Thyroid gland (tissue), 4 donors: ENCODE results near the gene GOLPH3. TPM values are rescaled to one million over a fixed set of nuclear protein-coding genes. Genes with fewer than 3 reads are reported as not detected.
"Not testable (repeated sequence)": the region's sequence is repeated elsewhere in the genome, so short reads cannot be mapped to it uniquely, and the experiment has no call there.

ENCODE experiments used
- DNase-seq, 2 donors: peaks; one replicate each; pipeline ENCODE4 v3.0.0-alpha.2; 2019
- H3K27ac ChIP-seq, 3 donors: fragments of 200-600 bp; sonication (generic); 1 replicate in 2 of 3; 2 replicates in 1 of 3; pipeline ENCODE4 v1.5.1; 2016 to 2019; ENCODE audit warnings: mild to moderate bottlenecking in 1 of 3, moderate library complexity in 1 of 3
- H3K27me3 ChIP-seq: fragments of 200-600 bp; sonication (generic); one replicate; pipeline ENCODE4 v1.5.1; 2019
- H3K36me3 ChIP-seq, 2 donors: fragments of 200-600 bp; sonication (generic); one replicate each; pipeline ENCODE4 v1.5.1; 2016 to 2019
- H3K4me1 ChIP-seq, 2 donors: fragments of 200-600 bp; sonication (generic); one replicate each; pipeline ENCODE4 v1.5.1; 2017 to 2019
- H3K4me3 ChIP-seq, 3 donors: fragments of 200-600 bp; sonication (generic); replicated peaks in 1 of 3; 1 replicate in 2 of 3; 2 replicates in 1 of 3; pipeline ENCODE4 v1.5.1; 2016; ENCODE audit warnings: mild to moderate bottlenecking in 1 of 3
- H3K9me3 ChIP-seq: fragments of 200-600 bp; sonication (generic); one replicate; pipeline ENCODE4 v1.5.1; 2017
- POLR2A ChIP-seq, 2 donors: fragments of 450-650 bp; IDR thresholded peaks; one replicate each; pipeline ENCODE4 v1.6.1; 2017; ENCODE audit warnings: antibody characterized with exemption in 2 of 2, mild to moderate bottlenecking in 2 of 2, moderate library complexity in 1 of 2
- WGBS, 2 donors: methylation state at CpG; one replicate each; pipeline ENCODE4 v1.1.5; 2017; 5-methylcytosine and 5-hydroxymethylcytosine counted together
- intact Hi-C: fragments of 100-400 bp; cut with DNase I; formaldehyde crosslinking; loops from one replicate; pipeline ENCODE4 v1.15.1; 2023
- total RNA-seq, 4 donors: library from RNA; depleted of rRNA; stranded (reverse); fragments of >200 nt; gene quantifications; one replicate each; pipeline ENCODE4 v1.2.3, GENCODE V29; 2016
- TF ChIP-seq, protein P1 (sequence below), 6 experiments: fragments of 200-600 bp in 3 of 6; fragments of 450-650 bp in 3 of 6; sonication (generic) in 3 of 6; IDR thresholded peaks; one replicate each; pipeline ENCODE4 v1.5.1; 2016 to 2019; ENCODE audit warnings: antibody characterized with exemption in 6 of 6, mild to moderate bottlenecking in 2 of 6, inconsistent platforms in 1 of 6, moderate library complexity in 1 of 6

GOLPH3 gene
- total RNA-seq, result 100 to 1,000 TPM; 105 to 138 (median 125) TPM

DNA sequence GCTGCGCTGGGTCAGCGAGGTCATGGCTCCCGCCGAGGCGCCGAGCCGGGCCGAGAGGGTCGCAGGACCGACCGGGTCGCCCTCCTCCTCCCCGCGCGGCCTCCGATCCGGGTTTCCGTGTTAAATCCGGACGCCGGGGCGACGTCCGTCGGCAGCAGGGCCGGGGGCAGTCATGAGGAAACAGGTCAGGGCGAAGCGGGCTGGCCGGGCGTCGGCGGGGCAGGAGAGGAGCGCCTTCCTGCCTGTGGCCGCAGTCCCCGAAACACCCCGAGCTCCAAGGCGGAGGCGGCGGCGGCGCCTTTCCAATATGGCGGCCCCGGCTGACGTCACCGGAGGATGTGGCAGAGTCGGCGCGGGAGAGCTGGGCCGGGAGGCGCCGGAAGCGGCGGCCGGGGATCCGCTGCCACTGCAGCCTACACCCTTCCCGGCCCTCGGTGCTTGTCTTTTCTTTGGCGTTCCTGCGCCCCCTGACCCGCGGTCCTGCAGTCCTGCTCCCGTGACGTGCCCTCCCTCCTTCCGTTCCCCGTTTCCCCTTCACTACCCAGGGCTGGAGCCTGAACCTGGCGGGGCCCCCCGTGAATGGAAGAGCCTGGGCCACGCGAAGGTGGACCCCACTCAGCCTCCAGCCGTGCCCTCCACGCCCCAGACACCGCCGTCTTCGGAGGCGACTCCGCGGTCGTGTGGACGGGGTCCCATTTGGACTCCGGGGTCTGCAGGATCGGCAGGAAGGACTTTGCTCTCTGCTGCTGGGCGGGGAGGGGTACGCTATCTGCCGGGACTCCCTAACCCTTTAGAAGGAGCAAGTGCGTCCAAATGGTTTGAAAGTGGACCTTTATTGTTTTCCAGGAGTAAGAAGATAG, at the start of gene GOLPH3:
Gene GOLPH3 (minus strand): TSS at position 309 of the 860 bp plus-strand sequence. CDS start 285 bp downstream, at position 24.
- TF ChIP-seq, protein P1, sequence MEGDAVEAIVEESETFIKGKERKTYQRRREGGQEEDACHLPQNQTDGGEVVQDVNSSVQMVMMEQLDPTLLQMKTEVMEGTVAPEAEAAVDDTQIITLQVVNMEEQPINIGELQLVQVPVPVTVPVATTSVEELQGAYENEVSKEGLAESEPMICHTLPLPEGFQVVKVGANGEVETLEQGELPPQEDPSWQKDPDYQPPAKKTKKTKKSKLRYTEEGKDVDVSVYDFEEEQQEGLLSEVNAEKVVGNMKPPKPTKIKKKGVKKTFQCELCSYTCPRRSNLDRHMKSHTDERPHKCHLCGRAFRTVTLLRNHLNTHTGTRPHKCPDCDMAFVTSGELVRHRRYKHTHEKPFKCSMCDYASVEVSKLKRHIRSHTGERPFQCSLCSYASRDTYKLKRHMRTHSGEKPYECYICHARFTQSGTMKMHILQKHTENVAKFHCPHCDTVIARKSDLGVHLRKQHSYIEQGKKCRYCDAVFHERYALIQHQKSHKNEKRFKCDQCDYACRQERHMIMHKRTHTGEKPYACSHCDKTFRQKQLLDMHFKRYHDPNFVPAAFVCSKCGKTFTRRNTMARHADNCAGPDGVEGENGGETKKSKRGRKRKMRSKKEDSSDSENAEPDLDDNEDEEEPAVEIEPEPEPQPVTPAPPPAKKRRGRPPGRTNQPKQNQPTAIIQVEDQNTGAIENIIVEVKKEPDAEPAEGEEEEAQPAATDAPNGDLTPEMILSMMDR (IDR thresholded peaks at IDR 0.05), result peak in 2 of 6 experiments; percentile 11 to 27
- peak; percentile 78 to 97 for TF ChIP-seq POLR2A (IDR thresholded peaks at IDR 0.05)
- Histone ChIP-seq H3K9me3 (no peaks in the 10 kb centered on the region), H3K4me1 (peaks cover 20 to 27% of the 10 kb centered on the region in 2 donors), H3K27me3 (no peaks in the 10 kb centered on the region), H3K27ac (peak within 1 kb of the TSS; percentile 99 to 100 (median 99)), H3K4me3 (peak within 1 kb of the TSS; percentile 76 to 99 (median 89)), H3K36me3 (peaks cover 0 to 1% of the 10 kb centered on the region in 2 donors)
- intact Hi-C loops, result no loop called here
- WGBS, 2 donors, result 0 to 3% methylated on average over 12 to 42 of the region's 85 CpGs
- DNase-seq, result peak; percentile 92 to 93

DNA sequence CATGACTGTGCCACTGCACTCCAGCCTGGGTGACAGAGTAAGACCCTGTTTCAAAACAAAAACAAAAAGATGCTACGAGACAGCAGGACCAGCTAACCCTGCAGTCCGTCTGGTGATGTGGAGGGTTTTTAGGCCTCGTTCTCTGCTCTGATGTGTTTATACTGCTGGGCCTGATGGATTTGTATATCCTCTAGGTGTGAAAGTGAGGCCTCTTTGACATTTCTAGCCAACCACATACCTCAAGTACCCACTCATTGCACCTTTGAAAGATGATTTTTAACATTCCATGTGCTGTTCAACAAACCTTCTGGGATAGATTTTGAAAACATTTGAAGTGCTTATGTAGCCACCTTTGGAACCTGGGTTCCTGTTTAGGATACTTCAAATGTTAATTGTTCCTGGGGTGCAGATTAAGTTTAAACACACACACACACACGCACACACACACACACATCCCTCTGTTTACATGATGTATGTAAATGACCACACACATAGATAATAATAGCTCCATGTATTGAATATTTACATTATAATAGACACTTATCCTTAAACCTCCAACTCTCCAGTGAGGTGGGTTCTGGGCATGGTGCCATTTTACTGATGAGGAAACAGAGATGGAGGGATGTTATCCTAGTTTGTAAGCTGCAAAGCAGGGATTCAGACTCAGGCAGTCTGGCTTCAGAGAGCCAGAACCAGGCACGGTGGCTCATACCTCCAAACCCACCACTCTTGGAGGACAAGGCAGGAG, 48.8 kb upstream of the GOLPH3 start:
- intact Hi-C loops, result no loop called here
- no peaks in the 10 kb centered on the region for H3K36me3 ChIP-seq
- no peak for TF ChIP-seq POLR2A (IDR thresholded peaks at IDR 0.05)
- TF ChIP-seq, protein P1 (IDR thresholded peaks at IDR 0.05), result no peak
- WGBS, 2 donors, result 86 to 99% methylated on average over 5 of the region's 5 CpGs
- H3K27ac ChIP-seq, result peak overlapping the region in 2 of 3 donors; percentile 9 to 17
- H3K9me3 ChIP-seq, result no peaks in the 10 kb centered on the region
- H3K4me1 ChIP-seq, result peaks cover 20 to 28% of the 10 kb centered on the region in 2 donors
- no peaks in the 10 kb centered on the region for H3K27me3 ChIP-seq
- DNase-seq, result no peak
- H3K4me3 ChIP-seq, result no peak overlapping the region

DNA sequence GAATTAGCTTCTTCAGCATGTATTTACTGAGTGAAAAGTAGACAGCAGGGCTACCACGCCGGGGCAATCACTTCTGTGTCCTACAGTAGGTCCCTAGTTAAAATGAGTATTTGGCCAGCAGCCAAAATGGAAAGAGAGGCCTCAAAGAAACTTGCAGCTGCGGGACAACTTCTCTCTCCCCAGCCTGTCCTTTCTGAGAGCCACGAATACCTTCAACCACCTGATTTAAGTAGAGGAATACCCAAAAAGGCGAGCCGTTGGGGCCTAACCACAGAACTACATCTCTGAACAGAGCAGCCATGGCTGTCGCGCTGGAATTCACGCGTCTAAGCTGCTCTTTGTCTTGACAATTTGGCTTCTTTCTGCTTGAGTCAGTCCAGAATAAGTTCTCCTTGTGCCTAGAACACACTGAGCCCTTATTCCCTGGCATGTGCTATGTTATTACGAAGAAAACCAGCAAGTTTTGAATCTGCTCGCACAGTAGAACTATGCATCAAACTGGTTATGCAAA, 43.8 kb upstream of the GOLPH3 start:
- 42 to 43% methylated on average over 12 of the region's 12 CpGs for WGBS, 2 donors
- DNase-seq, result peak; percentile 30 to 39
- Histone ChIP-seq H3K4me3 (no peak overlapping the region), H3K9me3 (no peaks in the 10 kb centered on the region), H3K36me3 (no peaks in the 10 kb centered on the region), H3K4me1 (peaks cover 6 to 8% of the 10 kb centered on the region in 2 donors), H3K27me3 (no peaks in the 10 kb centered on the region), H3K27ac (peak overlapping the region in 1 of 3 donors; percentile 48)
- intact Hi-C loops, result no loop called here
- TF ChIP-seq, protein P1 (IDR thresholded peaks at IDR 0.05), result no peak
- TF ChIP-seq POLR2A (IDR thresholded peaks at IDR 0.05), result no peak

DNA sequence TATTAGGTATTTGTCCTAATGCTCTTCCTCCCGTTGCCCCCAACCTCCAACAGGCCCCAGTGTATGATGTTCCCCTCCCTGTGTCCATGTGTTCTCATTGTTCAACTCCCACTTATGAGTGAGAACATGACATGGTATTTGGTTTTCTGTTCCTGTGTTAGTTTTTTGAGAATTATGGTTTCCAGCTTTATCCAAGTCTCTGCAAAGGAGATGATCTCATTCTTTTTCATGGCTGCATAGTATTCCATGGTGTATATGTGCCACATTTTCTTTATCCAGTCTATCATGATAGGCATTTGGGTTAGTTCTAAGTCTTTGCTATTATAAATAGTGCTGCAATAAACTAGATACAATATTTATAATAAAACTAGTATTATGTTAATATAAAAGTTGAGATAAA, 40.2 kb upstream of the GOLPH3 start:
- WGBS, 2 donors, result 92 to 97% methylated on average over 1 of the region's 1 CpG

DNA sequence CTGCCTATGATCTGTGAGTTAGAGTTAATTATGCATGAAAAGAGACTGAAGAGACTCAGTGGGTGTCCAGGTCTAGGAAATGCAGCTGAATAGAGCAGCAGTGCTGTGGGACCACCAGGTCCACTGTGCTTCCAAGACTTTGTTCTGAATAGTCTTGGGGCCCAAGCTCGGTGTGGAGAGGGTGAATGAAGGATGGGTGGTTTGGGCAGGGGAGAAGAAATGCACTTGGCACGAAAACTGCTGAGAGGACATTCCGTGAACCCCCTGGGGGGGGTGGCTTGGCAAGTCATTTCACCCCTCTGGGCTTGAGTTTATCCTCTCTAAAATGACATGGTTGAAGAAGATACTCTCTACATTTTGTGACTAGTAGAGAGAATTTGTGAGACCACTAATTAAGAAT, 36.0 kb upstream of the GOLPH3 start:
- 86 to 88% methylated on average over 3 of the region's 3 CpGs for WGBS, 2 donors
- no peaks in the 10 kb centered on the region for H3K36me3 ChIP-seq
- no peaks in the 10 kb centered on the region for H3K4me1 ChIP-seq
- no peak for DNase-seq
- no peaks in the 10 kb centered on the region for H3K9me3 ChIP-seq
- intact Hi-C loops, result no loop called here
- H3K4me3 ChIP-seq, result no peak overlapping the region
- H3K27me3 ChIP-seq, result no peaks in the 10 kb centered on the region
- TF ChIP-seq POLR2A (IDR thresholded peaks at IDR 0.05), result no peak
- TF ChIP-seq, protein P1 (IDR thresholded peaks at IDR 0.05), result no peak
- H3K27ac ChIP-seq, result no peak overlapping the region

More for the DNA sequence above, 40.2 kb upstream of the GOLPH3 start:
- H3K4me1 ChIP-seq, intact Hi-C loops, DNase-seq, H3K27me3 ChIP-seq, H3K27ac ChIP-seq, H3K9me3 ChIP-seq, H3K4me3 ChIP-seq, H3K36me3 ChIP-seq: not testable (repeated sequence)

DNA sequence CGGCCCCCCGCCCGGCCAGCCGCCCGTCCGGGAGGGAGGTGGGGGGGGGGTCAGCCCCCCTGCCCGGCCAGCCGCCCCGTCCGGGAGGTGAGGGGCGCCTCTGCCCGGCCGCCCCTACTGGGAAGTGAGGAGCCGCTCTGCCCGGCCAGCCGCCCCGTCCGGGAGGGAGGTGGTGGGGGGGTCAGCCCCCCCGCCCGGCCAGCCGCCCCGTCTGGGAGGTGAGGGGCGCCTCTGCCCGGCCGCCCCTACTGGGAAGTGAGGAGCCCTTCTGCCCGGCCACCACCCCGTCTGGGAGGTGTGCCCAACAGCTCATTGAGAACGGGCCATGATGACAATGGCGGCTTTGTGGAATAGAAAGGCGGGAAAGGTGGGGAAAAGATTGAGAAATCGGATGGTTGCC, 34.7 kb upstream of the GOLPH3 start:
- H3K36me3 ChIP-seq, H3K9me3 ChIP-seq, H3K27ac ChIP-seq, DNase-seq, H3K4me1 ChIP-seq, H3K4me3 ChIP-seq, intact Hi-C loops, H3K27me3 ChIP-seq: not testable (repeated sequence)
- no CpG with 5 or more reads among the region's 31 CpGs for WGBS, 2 donors
